HG02885 (cell line): ENCODE data around the gene LOXHD1.

Experiments used
- ATAC-seq: cut with Tn5 transposase; IDR thresholded peaks from one replicate; pipeline ENCODE4 v1.9.1; 2021; ENCODE audit warnings: mild to moderate bottlenecking; ENCODE audit not compliant: unreplicated experiment, poor library complexity

LOXHD1 gene

GRCh38 chr18:46431522-46432171 is 225.4 kb downstream of the LOXHD1 start:
- ATAC-seq = no peak

- no peak for ATAC-seq
Measured at GRCh38 chr18:46429649-46430224, 227.3 kb downstream of the LOXHD1 start.

GRCh38 chr18:46429130-46429529 is 227.9 kb downstream of the LOXHD1 start:
- no peak for ATAC-seq

- no peak for ATAC-seq
Measured at GRCh38 chr18:46428368-46428767, 228.7 kb downstream of the LOXHD1 start.

GRCh38 chr18:46427216-46427995 is 229.6 kb downstream of the LOXHD1 start:
- ATAC-seq = no peak
